Endometrial microvascular endothelial cells (primary cell): ENCODE data around the gene PFKP. TPM values are rescaled to one million over a fixed set of nuclear protein-coding genes. Genes with fewer than 3 reads are reported as not detected.
"Not testable (repeated sequence)": the region's sequence is repeated elsewhere in the genome, so short reads cannot be mapped to it uniquely, and the experiment has no call there.

ENCODE experiments used
- in situ Hi-C: cut with HindIII; loops from 2 replicates; pipeline ENCODE4 v1.10.0; 2017; ENCODE audit warnings: low sequenced_read_pairs, low pct_unique_long_range_greater_than_20kb; ENCODE audit errors: inconsistent ontology term
- total RNA-seq: library from RNA; depleted of rRNA; stranded (reverse); fragments of >200 nt; gene quantifications from one replicate; pipeline ENCODE4 v1.2.3, GENCODE V29; 2015; ENCODE audit errors: inconsistent ontology term

The PFKP gene
- total RNA-seq, 1 donor from 2014 or later: 494 TPM

- in situ Hi-C loops: no loop called here
Observed at GRCh38 chr10:3045471-3046209, 21.7 kb upstream of the PFKP start.

GRCh38 chr10:3046210-3046779, 21.1 kb upstream of the PFKP start:
- in situ Hi-C loops: no loop called here

- in situ Hi-C loops: no loop called here
Observed at GRCh38 chr10:3046981-3047547, 20.3 kb upstream of the PFKP start.

DNA sequence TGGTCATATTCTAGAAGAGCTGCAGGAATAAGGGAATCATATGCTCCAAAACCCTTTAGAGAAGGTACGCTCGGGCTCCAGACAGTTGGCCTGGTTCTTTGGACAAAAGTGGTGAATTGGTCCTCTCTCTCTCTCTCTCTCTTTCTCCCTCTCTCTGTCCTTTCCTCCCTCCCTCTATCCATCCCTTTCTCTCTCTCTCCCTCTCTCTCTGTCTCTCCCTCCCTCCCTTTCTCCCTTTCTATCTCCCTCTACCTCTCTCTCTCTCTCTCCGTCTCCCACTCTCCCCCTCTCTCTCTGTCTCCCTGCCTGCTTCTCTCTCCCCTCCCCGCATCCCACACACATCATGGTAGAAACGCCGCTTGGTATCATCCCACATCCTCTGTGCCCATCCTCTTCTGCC, 19.8 kb upstream of the PFKP start:
- in situ Hi-C loops: no loop called here

DNA sequence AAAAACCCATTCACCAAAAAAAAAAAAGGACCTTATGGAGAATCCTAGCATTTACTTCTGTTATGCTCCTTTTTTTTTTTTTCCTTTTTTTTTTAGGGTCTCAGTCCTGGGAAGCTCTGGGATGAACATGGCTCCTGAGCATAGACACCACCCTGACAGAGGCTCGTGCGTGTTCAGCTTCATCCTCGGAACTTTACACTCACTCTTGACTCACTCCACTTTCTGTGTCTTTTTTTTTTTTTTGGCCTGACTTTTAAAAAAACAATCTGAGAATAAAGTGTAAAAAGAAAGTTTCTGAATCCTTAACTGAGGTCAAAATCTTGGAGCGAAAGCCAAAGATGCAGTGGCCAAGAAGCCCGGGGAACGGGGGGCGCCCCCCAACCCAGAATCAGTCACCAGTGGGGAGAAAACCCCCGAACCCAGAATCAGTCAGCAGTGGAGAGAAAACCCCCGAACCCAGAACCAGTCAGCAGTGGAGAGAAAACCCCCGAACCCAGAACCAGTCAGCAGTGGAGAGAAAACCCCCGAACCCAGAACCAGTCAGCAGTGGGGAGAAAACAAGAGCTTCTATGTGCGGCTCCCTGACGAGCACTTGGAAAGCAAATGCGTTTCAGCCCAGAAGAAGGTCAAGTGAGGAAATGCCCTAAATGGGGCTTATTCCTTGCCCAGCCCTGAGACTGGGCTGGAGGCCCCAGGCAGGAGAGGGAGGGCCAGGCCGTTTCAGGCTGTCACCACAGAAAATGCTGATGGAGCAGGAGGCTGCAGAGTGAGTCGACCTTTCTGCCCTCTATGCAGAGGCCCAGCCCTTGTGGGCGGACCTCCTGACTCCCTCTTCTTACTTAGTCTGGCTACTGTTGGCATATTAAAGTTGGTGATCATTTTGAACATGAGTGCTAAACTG, 19.0 kb upstream of the PFKP start:
- in situ Hi-C loops: no loop called here

- in situ Hi-C loops: no loop called here
Observed at GRCh38 chr10:3051692-3052091, 15.7 kb upstream of the PFKP start.

- in situ Hi-C loops: no loop called here
Observed at GRCh38 chr10:3053155-3053554, 14.2 kb upstream of the PFKP start.

DNA sequence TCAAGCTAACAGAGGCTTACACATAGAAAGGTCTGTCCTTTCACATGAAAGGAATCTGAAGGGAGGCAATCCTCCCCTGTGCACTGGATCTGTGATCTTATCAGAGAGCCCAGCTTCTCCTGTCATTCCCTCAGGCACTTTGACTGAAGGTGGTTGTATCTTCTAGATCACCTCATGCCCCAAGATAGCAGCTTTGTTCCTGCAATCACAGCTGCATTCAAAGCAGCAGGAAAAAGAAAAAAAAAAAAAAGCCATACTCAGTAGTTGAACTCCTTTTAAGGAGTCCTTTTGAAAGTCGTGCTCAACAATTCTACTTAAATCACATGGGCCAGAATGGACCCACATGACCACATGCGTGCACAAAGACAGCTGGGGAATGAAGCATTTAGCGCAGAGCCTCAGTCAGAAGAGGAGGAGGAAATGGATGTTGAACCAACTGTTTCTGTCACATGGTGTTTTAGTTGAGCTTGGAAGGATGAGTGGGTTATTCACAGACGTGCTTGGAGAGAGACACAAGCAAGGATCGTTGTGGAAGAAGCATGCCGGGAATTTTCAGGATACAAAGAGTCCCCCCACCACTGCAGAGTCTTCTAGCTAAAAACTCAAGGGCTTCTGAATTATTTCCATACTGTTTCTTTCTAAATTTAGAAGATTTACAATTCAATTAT, 13.0 kb upstream of the PFKP start:
- in situ Hi-C loops: no loop called here

DNA sequence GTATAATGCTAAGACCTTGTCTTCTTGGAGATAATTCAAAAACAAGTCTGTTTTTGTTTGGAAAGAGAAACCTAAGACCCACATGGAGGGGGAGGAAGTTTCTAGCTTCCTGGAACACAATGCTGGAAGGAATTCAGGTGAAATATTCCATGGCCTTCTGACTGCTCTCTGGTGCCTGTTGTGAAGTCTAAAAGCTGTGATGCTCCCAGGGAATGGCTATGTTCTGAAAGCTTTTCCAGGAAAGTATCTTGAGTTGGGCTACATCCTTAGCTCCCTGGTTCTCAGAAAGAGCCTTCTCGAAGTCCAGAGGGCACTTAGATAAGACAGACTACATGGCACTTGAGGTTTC, 12.5 kb upstream of the PFKP start:
- in situ Hi-C loops: no loop called here

GRCh38 chr10:3056280-3057037, 10.9 kb upstream of the PFKP start:
- in situ Hi-C loops: no loop called here

DNA sequence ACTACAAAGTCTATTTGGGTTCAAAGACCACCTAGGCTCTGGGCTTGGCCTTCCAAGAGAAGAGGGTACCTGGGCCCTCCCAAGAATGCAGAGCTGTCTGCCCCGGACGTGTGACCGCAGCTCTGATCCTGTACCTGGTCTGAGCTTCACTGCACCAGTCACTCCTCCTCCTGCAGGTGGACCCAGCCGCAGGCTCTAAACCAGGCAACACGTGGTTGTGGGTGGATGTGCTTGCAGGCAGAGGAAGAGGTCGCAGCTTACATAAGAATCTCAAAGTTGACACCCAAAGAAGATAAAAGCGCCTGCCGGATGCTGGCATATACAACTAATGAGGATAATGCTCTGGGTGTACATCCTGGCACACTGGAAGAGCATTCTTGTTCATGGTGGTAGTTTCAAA, 9.4 kb upstream of the PFKP start:
- in situ Hi-C loops: no loop called here

DNA sequence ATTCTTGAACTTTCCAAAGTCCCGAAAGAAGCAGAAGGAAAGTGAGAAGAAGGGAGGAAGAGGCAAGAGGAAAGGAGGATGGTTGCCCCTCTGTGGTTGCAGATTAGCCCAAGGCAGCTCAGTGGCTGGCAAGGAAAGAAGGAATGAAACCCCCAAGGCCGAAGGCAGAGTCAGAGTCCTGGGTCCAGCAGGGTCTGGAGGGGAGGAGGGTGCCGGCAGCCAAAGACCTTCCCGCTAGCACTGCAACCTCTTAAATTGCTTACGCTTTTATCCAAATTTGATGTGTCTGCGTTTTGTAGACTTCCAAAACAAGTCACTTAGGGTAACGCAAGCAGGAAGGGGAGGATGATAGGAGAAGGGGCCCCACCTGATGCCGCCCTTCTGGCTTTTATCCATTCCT, 7.4 kb upstream of the PFKP start:
- in situ Hi-C loops: no loop called here

DNA sequence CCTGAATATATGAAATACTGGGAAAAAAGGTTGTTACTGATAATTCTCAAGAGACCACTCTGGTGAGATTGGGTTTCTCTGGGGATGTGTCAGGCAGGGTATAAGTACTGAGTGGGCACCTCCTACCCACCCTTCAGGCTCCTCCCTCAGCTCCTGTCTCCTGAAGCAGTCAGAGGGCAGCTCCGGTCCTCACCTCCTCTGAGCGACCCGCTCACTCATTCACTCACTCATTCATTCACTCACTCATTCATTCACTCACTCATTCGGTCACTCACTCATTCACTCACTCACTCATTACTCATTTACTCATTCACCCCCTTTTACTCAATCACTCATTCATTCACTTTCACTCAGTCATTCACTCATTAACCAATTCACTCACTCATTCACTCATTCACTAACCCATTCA, 6.9 kb upstream of the PFKP start:
- in situ Hi-C loops: no loop called here

DNA sequence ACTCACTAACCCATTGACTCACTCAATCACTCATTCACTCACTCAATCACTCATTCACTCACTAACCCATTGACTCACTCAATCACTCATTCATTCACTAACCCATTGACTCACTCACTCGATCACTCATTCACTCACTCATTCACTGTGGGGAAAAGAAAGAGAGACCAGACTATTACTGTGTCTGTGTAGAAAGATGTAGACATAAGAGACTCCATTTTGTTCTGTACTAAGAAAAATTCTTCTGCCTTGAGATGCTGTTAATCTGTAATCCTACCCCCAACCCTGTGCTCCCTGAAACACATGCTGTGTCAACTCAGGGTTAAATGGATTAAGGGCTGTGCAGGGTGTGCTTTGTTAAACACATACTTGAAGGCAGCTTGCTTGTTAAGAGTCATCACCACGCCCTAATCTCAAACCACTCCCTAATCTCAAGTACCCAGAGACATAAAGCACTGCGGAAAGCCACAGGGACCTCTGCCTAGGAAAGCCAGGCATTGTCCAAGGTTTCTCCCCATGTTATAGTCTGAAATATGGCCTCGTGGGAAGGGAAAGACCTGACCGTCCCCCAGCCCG, 5.9 kb upstream of the PFKP start:
- in situ Hi-C loops: not testable (repeated sequence)

DNA sequence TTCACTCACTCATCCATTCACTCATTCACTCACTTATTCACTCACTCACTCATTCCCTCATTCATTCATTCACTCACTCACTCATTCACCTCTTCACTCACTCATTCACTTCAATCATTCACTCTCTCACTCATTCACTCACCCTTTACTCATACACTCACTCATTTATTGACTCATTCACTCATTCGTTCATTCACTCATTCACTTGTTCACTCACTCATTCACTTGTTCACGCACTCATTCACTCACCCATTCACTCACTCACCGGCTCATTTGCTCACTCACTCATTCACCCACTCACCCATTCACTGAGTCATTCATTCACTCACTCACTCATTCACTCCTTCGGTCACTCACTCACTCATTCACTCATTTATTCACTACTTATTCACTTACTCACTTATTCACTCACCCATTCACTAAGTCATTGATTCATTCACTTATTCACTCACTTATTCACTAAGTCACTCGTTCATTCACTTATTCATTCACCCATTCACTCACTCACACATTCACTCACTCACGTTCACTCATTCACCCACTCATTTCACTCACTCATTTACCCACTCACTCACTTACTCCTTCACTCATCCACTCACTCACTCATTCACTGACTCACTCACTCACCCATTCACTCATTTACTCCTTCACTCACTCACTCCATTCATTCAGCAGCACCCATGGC, 4.7 kb upstream of the PFKP start:
- in situ Hi-C loops: no loop called here

DNA sequence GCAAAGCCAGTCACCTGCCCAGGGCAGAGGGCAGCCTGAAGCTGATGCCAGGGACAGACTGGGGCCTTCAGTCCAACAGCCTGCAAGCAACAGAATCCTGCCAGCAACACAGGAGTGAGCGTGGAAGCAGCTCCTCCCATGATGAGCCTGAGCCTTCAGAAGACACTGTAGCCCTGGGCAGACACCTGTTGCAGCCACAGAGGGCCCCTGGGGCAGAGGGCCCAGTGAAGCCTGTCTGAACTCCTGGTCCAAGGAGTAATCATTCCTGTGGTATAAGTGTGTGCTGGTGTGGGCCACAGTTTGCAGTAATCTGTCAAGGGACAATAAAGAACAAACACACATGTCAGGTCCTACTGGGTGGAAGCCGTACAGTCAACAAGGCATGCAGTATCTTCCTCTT, 2.9 kb upstream of the PFKP start:
- in situ Hi-C loops: no loop called here

DNA sequence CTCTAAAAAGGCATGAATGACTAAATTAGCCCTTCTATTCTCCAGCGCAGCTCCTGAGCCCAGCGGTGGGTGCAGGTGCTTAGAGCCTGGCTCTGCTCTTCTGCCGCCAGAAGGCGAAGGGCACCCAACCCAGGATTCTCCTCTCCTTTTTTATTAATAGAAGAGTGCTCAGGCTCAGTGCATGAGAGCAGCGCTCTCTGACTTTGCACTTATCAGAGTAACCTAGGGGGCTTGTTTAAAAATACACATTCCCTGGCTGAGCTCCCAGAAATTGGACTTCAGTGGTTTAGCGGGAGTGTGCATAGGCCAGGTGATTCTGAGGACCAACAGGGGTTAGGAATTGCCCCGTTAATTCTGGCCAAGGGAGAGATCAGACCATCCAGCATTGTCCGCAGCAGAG, 1.7 kb upstream of the PFKP start:
- in situ Hi-C loops: no loop called here
